Stomach (tissue), 4 donors: ENCODE data around the gene RING1.

Experiments
- CTCF ChIP-seq, 7 experiments: fragments of 450-650 bp in 4 of 7; fragments of 200-600 bp in 3 of 7; sonication (generic) in 3 of 7; IDR thresholded peaks; one replicate each; pipeline ENCODE4 v1.5.1; 2016 to 2019; ENCODE audit warnings: antibody characterized with exemption in 7 of 7, control low read depth in 2 of 7, mild to moderate bottlenecking in 1 of 7
- POLR2AphosphoS5 ChIP-seq, 3 donors: sonication (generic); formaldehyde crosslinking; IDR thresholded peaks; one replicate each; pipeline ENCODE4 v1.6.1; 2016; ENCODE audit warnings: antibody characterized with exemption in 3 of 3

DNA sequence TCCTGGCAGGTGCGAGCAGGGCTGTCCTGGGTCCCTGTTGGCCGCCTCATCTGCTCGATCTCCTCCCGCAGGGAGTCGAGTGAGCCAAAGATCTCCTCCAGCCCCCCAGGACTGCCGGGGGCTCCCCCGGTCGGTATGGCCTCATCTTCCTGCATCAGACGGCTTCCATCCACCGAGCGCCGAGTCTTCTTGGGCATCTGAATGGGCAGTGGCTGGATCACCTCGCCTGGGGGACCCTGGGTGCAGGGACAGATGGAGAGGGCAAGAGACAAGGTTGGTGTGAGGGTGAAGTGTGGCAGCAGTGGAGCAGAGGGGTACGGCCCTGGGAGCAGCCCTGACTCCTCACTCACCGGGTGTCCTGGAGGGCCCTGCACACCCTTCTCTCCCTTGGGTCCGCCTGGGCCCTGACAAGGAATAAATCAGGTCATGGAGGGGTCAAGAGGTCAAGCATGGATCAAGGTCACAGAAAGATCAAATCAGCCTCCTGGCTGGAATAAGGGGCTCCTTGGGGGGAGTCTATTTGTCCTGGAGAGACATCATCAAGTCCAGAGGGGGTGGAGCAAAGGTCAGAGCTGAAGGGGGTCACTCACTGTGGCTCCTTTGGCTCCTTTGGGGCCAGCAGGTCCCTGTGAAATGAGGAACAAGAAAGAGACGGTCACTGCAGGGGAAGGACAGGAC lies 42.6 kb upstream of the RING1 start:
- TF ChIP-seq POLR2AphosphoS5 (IDR thresholded peaks at IDR 0.05) = no peak
- no peak for TF ChIP-seq CTCF (IDR thresholded peaks at IDR 0.05)
